Upper lobe of left lung (tissue), 6 donors: ENCODE measurements around the gene MAB21L4. TPM values are rescaled to one million over a fixed set of nuclear protein-coding genes. Genes with fewer than 3 reads are reported as not detected.

Experiments used
- ATAC-seq, 2 donors: fragments of 200-7000 bp; cut with Tn5 transposase; one replicate each; pipeline ENCODE4 v1.9.1; 2022; ENCODE audit warnings: mild to moderate bottlenecking in 2 of 2, moderate library complexity in 2 of 2; ENCODE audit not compliant: low FRiP score in 2 of 2
- DNase-seq, 2 donors: peaks; one replicate each; pipeline ENCODE4 v3.0.0-alpha.2; 2019 to 2020
- H3K27ac ChIP-seq, 4 donors: fragments of 200-600 bp; sonication (generic); one replicate each; pipeline ENCODE4 v1.5.1; 2016 to 2019
- H3K27me3 ChIP-seq, 4 donors: fragments of 200-600 bp; sonication (generic); one replicate each; pipeline ENCODE4 v1.5.1; 2017 to 2019
- H3K36me3 ChIP-seq, 4 donors: fragments of 200-600 bp; sonication (generic); one replicate each; pipeline ENCODE4 v1.5.1; 2016 to 2019
- H3K4me1 ChIP-seq, 4 donors: fragments of 200-600 bp; sonication (generic); one replicate each; pipeline ENCODE4 v1.5.1; 2018 to 2019
- H3K4me3 ChIP-seq, 4 donors: fragments of 200-600 bp; sonication (generic); one replicate each; pipeline ENCODE4 v1.5.1; 2017 to 2019; ENCODE audit warnings: mild to moderate bottlenecking in 2 of 4, moderate library complexity in 1 of 4
- H3K9me3 ChIP-seq, 4 donors: fragments of 200-600 bp; sonication (generic); one replicate each; pipeline ENCODE4 v1.5.1; 2018 to 2019
- EP300 ChIP-seq, 4 donors: sonication (generic); formaldehyde crosslinking; IDR thresholded peaks; one replicate each; pipeline ENCODE4 v1.5.1; 2017; ENCODE audit warnings: antibody characterized with exemption in 4 of 4, control low read depth in 2 of 4
- POLR2A ChIP-seq, 4 donors: fragments of 450-650 bp; IDR thresholded peaks; one replicate each; pipeline ENCODE4 v1.5.1; 2016 to 2017; ENCODE audit warnings: antibody characterized with exemption in 4 of 4, mild to moderate bottlenecking in 2 of 4
- POLR2AphosphoS5 ChIP-seq, 2 donors: sonication (generic); formaldehyde crosslinking; IDR thresholded peaks; one replicate each; pipeline ENCODE4 v1.5.1; 2017; ENCODE audit warnings: antibody characterized with exemption in 2 of 2
- WGBS, 2 donors: methylation state at CpG; one replicate each; pipeline ENCODE4 v1.1.5; 2017 to 2018; 5-methylcytosine and 5-hydroxymethylcytosine counted together
- total RNA-seq, 6 donors: library from RNA; depleted of rRNA in 4 of 6; stranded (reverse); fragments of >200 nt in 4 of 6; gene quantifications; one replicate each; pipeline versions ENCODE4 v1.1.0 to v1.2.1, GENCODE V29; 2016 to 2021
- TF ChIP-seq, protein P1 (sequence below), 6 experiments: fragments of 450-650 bp in 4 of 6; fragments of 200-600 bp in 2 of 6; sonication (generic) in 2 of 6; IDR thresholded peaks; one replicate each; pipeline ENCODE4 v1.5.1; 2016 to 2019; ENCODE audit warnings: antibody characterized with exemption in 6 of 6
- donor health status: DM: no; HTN: no; CAD: no; lungs with moderate emphysema.
- donor health status: DM: no; HTN: yes; CAD: no; lungs with severe emphysema.

MAB21L4 gene
- total RNA-seq, 6 donors from 2014 or later = 11.5 to 117 (median 29.0) TPM

DNA sequence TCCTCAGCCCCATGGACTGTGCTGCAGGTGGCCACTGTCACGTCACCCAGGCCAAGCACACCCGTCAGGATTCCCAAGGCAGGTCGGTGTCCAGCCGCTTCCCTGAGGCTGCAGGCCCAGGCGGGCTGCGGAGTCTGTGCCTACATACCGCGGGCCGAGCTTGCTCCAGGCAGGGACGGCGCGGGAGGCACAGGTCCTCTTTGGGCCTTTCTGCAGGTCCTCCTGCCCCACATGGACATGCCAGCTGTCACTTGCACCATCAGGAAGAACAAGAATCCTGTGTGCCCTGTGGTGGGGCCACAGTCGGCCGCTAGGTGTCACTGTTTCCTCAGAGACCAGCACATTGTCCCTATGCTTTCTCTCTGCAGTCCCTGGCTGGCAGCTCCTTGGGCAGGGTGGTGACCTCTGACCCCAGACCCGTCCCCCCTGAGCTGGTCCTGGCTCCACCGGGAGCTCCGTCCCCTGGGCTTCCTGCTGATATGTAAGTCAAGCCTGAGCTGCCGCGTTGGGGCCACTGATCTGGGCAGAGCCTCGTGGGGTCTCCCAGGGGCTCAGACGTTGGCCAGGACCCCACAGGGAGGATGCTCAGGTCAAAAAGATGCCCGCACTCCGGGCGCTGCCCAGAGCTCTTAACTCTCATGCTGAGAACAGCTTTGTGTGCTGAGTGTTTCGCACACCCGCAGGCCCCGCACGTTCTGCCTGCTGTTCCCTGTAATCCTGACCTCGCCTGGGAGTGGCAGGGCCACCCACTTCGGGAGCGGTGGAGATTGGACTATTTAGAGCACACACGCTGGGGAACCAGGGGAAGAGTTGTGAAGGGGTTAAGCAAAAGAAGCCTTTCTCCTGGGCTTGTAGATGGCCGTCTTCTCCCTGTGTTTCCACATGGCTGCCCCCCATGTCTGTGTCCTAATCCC lies 44.6 kb downstream of the MAB21L4 start:
- Histone ChIP-seq H3K4me1 (peaks cover 0 to 5% (median 0%) of the 10 kb centered on the region in 4 donors), H3K4me3 (no peak overlapping the region), H3K9me3 (peaks cover 0 to 13% (median 4%) of the 10 kb centered on the region in 4 donors), H3K36me3 (no peaks in the 10 kb centered on the region), H3K27me3 (no peaks in the 10 kb centered on the region), H3K27ac (no peak overlapping the region)
- no peak for TF ChIP-seq POLR2AphosphoS5 (IDR thresholded peaks at IDR 0.05)
- TF ChIP-seq, protein P1, sequence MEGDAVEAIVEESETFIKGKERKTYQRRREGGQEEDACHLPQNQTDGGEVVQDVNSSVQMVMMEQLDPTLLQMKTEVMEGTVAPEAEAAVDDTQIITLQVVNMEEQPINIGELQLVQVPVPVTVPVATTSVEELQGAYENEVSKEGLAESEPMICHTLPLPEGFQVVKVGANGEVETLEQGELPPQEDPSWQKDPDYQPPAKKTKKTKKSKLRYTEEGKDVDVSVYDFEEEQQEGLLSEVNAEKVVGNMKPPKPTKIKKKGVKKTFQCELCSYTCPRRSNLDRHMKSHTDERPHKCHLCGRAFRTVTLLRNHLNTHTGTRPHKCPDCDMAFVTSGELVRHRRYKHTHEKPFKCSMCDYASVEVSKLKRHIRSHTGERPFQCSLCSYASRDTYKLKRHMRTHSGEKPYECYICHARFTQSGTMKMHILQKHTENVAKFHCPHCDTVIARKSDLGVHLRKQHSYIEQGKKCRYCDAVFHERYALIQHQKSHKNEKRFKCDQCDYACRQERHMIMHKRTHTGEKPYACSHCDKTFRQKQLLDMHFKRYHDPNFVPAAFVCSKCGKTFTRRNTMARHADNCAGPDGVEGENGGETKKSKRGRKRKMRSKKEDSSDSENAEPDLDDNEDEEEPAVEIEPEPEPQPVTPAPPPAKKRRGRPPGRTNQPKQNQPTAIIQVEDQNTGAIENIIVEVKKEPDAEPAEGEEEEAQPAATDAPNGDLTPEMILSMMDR (IDR thresholded peaks at IDR 0.05) = peak; percentile 93 to 95 (median 93)
- no peak for TF ChIP-seq POLR2A (IDR thresholded peaks at IDR 0.05)
- DNase-seq (peak; percentile 79 to 81), ATAC-seq (peak; percentile 86 to 91)
- WGBS, 2 donors = 48 to 50% methylated on average over 14 to 27 of the region's 33 CpGs

DNA sequence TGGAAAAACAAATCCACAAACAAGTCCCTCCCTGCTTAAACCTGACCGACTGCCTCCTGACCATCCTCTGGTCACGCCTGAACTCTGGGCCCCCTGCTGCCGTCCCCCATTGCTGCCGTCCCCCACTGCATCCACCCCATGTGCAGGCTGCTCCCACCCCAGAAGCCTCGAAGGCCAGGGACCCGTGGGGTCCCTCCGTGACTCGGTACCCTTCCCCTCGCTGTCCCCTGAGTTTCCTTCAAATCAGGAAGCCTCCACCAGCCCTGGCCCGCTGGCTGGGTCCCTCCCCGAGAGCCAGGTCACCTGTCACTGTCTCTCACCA lies 45.2 kb downstream of the MAB21L4 start:
- no peak for TF ChIP-seq POLR2A (IDR thresholded peaks at IDR 0.05)
- TF ChIP-seq EP300 (IDR thresholded peaks at IDR 0.05) = no peak
- TF ChIP-seq, protein P1 (IDR thresholded peaks at IDR 0.05) = no peak
- no peak for TF ChIP-seq POLR2AphosphoS5 (IDR thresholded peaks at IDR 0.05)
- Histone ChIP-seq H3K27ac (no peak overlapping the region), H3K36me3 (no peaks in the 10 kb centered on the region), H3K9me3 (peaks cover 0 to 13% (median 4%) of the 10 kb centered on the region in 4 donors), H3K4me1 (peaks cover 0 to 5% (median 0%) of the 10 kb centered on the region in 4 donors), H3K4me3 (no peak overlapping the region), H3K27me3 (no peaks in the 10 kb centered on the region)
- no peak for ATAC-seq
- 71 to 73% methylated on average over 11 of the region's 11 CpGs for WGBS, 2 donors
- DNase-seq = no peak

DNA sequence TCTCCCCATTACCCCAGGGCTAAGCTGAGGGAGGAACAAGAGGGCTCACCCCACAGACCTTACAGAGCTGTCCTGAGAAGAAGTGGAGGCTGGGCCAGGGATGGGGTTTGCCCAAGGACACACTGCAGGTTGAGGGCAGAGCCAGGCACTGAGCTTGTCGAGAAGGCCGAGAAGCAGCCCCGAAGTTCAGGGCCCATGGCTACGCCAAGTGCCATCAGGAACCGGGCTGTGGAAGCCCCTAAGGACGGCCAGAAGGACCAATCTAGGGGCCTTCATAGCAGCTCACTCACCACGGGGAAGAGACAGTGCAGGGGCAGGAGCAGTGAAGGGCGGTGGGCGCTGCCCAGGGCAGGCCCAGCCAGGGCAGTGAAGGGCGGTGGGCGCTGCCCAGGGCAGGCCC lies 45.9 kb downstream of the MAB21L4 start:
- no peak overlapping the region for H3K4me3 ChIP-seq
- TF ChIP-seq EP300 (IDR thresholded peaks at IDR 0.05) = no peak
- no peak for TF ChIP-seq POLR2AphosphoS5 (IDR thresholded peaks at IDR 0.05)
- TF ChIP-seq, protein P1 (IDR thresholded peaks at IDR 0.05) = no peak
- TF ChIP-seq POLR2A (IDR thresholded peaks at IDR 0.05) = no peak
- H3K36me3 ChIP-seq = no peaks in the 10 kb centered on the region
- H3K9me3 ChIP-seq = peaks cover 0 to 9% (median 4%) of the 10 kb centered on the region in 4 donors
- DNase-seq (peak in 1 of 2 donors; percentile 38), ATAC-seq (peak in 1 of 2 donors; percentile 7)
- H3K27me3 ChIP-seq = no peaks in the 10 kb centered on the region
- 87% methylated on average over 11 of the region's 11 CpGs for WGBS, 2 donors
- H3K27ac ChIP-seq = no peak overlapping the region
- peaks cover 0 to 5% (median 0%) of the 10 kb centered on the region in 4 donors for H3K4me1 ChIP-seq

DNA sequence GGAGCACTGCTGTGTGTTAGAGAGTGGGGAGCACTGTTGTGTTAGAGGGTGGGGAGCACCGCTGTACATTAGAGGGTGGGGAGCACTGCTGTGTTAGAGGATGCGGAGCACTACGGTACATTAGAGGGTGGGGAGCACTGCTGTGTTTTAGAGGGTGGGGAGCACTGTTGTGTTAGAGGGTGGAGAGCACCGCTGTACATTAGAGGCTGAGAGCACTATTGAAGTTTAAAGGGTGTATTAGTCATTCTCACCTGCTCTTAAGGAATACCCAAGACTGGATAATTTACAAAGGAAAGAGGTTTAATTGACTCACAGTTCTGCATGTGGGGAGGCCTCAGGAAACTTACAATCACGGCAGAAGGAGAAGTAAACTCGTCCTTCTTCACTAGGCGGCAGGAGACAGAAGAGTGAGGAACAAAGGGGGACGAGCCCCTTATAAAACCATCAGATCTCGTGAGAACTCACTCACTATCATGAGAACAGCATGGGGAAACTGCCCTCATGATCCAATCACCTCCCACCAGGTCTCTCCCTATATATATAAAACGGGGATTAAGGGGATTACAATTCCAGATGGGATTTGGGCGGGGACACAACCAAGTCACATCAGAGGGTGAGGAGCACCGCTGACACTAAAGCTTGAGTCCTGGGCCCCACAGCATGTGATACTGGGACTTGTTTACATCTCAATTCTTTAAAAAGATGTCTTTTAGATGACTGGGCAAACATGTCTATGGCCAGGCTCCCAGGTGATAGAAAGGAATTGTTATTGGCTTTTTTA lies 46.9 kb downstream of the MAB21L4 start:
- TF ChIP-seq EP300 (IDR thresholded peaks at IDR 0.05) (no peak), POLR2AphosphoS5 (IDR thresholded peaks at IDR 0.05) (no peak)
- TF ChIP-seq, protein P1 (IDR thresholded peaks at IDR 0.05) = no peak
- ATAC-seq (no peak), DNase-seq (no peak)
- Histone ChIP-seq H3K27me3 (no peaks in the 10 kb centered on the region), H3K36me3 (no peaks in the 10 kb centered on the region), H3K4me1 (peaks cover 0 to 5% (median 0%) of the 10 kb centered on the region in 4 donors), H3K9me3 (peaks cover 0 to 2% (median 0%) of the 10 kb centered on the region in 4 donors), H3K4me3 (no peak overlapping the region), H3K27ac (no peak overlapping the region)
- WGBS, 2 donors = 73 to 77% methylated on average over 12 of the region's 12 CpGs
